T-cell (primary cell): Measurements from ENCODE around the gene MTIF3. TPM values are rescaled to one million over a fixed set of nuclear protein-coding genes. Genes with fewer than 3 reads are reported as not detected.

Experiments used
- ATAC-seq, 4 experiments: fragments of 200-7000 bp in 3 of 4; fragments of 150-1000 bp in 1 of 4; cut with Tn5 transposase; replicated peaks in 1 of 4; 1 replicate in 3 of 4; 2 replicates in 1 of 4; pipeline ENCODE4 v1.10.0; 2021; ENCODE audit warnings: moderate library complexity in 3 of 4, mild to moderate bottlenecking in 2 of 4, moderate number of reproducible peaks in 1 of 4
- CTCF ChIA-PET, 2 donors: fragments of 300-600 bp; sonication (Branson Sonifier 250); formaldehyde crosslinking; loops; one replicate each; lab custom pipeline; 2022; ENCODE audit warnings: antibody characterized with exemption in 2 of 2; lab: Charles Lee
- POLR2A ChIA-PET, 2 donors: fragments of 300-600 bp; sonication (Branson Sonifier 250); formaldehyde crosslinking; loops; one replicate each; lab custom pipeline; 2022; ENCODE audit warnings: antibody characterized with exemption in 2 of 2; lab: Charles Lee
- DNase-seq, 35 experiments: peaks; one replicate each; pipeline versions ENCODE4 v3.0.0 to v3.0.0-alpha.2; 2013 to 2023
- H3K27ac ChIP-seq: one replicate; pipeline ENCODE4 v1.5.1; 2013; ENCODE audit warnings: low read length
- H3K27me3 ChIP-seq, 2 experiments: replicated peaks in 1 of 2; 1 replicate in 1 of 2; 2 replicates in 1 of 2; pipeline versions ENCODE4 v1.6.1 to v1.7.0; 2013; ENCODE audit warnings: low read length in 1 of 2, mixed read lengths in 1 of 2; ENCODE audit not compliant: control insufficient read depth in 2 of 2, insufficient read depth in 2 of 2; ENCODE audit errors: extremely low read depth in 1 of 2
- H3K36me3 ChIP-seq, 2 donors: 1 replicate in 1 of 2; 2 replicates in 1 of 2; pipeline versions ENCODE4 v1.6.1 to v1.7.0; 2013; ENCODE audit warnings: low read length in 1 of 2; ENCODE audit not compliant: control insufficient read depth in 2 of 2, insufficient read depth in 1 of 2; ENCODE audit errors: extremely low read depth in 1 of 2
- H3K4me1 ChIP-seq, 2 experiments: 1 replicate in 1 of 2; 2 replicates in 1 of 2; pipeline versions ENCODE4 v1.6.1 to v1.7.0; 2013; ENCODE audit warnings: low read length in 2 of 2, mixed read lengths in 1 of 2; ENCODE audit not compliant: insufficient read depth in 2 of 2, control insufficient read depth in 1 of 2; ENCODE audit errors: extremely low read depth in 1 of 2
- H3K4me3 ChIP-seq, 2 donors: 1 replicate in 1 of 2; 2 replicates in 1 of 2; pipeline versions ENCODE4 v1.5.1 to v1.7.0; 2013; ENCODE audit warnings: mild to moderate bottlenecking in 2 of 2, low read length in 1 of 2, moderate library complexity in 1 of 2; ENCODE audit not compliant: control insufficient read depth in 1 of 2; ENCODE audit errors: extremely low read depth in 1 of 2
- H3K9me3 ChIP-seq: 2 replicates; pipeline ENCODE4 v1.7.0; 2013
- H3K27ac Mint-ChIP-seq, 2 donors: one replicate each; pipeline ENCODE4 v1.8.0; 2020 to 2021; ENCODE audit warnings: mild to moderate bottlenecking in 2 of 2, mixed read lengths in 2 of 2
- H3K27me3 Mint-ChIP-seq, 2 donors: one replicate each; pipeline ENCODE4 v1.8.0; 2021 to 2022; ENCODE audit warnings: mixed read lengths in 2 of 2
- H3K36me3 Mint-ChIP-seq: one replicate; pipeline ENCODE4 v1.8.0; 2021; ENCODE audit warnings: mixed read lengths
- H3K4me1 Mint-ChIP-seq, 3 donors: one replicate each; pipeline ENCODE4 v1.8.0; 2020 to 2022; ENCODE audit warnings: mixed read lengths in 3 of 3, mild to moderate bottlenecking in 1 of 3
- H3K4me3 Mint-ChIP-seq, 3 donors: one replicate each; pipeline ENCODE4 v1.8.0; 2020 to 2022; ENCODE audit warnings: mild to moderate bottlenecking in 3 of 3, mixed read lengths in 3 of 3, moderate library complexity in 3 of 3
- H3K9me3 Mint-ChIP-seq, 3 donors: one replicate each; pipeline ENCODE4 v1.8.0; 2020 to 2022; ENCODE audit warnings: mixed read lengths in 3 of 3
- WGBS: methylation state at CpG from one replicate; pipeline ENCODE4 v1.1.5; 2013; ENCODE audit warnings: missing lambda C conversion rate; ENCODE audit not compliant: insufficient coverage; 5-methylcytosine and 5-hydroxymethylcytosine counted together
- total RNA-seq, 35 experiments: library from RNA in 6 of 35; stranded (reverse) in 6 of 35; fragments of 120-200 nt in 1 of 35; gene quantifications; one replicate each; pipeline versions ENCODE4 v1.2.1 to v1.2.4 and lab custom pipeline; 2013 to 2026

The MTIF3 gene
- total RNA-seq, 5 donors from 2014 or later (not counting 1 experiment from before 2014, with no cell fraction given): 45.4 to 74.1 (median 61.4) TPM

DNA sequence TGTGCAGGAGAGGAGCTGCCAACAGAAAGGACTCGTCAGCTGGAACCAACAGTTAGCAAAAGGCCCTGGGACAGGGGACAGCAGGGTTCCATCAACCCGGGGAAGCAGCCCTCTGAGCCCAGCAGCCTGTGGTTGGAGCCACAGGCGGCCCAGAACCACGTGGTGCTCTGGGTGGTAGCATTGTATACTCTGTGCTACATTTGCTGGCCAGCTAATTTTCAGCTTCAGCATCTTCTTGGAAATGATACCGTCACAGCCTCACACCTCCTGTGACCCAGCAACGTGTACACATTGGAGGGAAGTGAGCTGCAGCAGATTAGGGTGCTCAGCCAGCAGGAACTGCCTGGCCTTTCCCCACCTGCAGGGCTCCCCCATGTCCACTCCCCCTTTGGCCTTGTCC, 13.1 kb upstream of the MTIF3 start:
- no peaks in the 10 kb centered on the region for H3K36me3 Mint-ChIP-seq
- Histone ChIP-seq H3K27ac (no peak overlapping the region), H3K36me3 (no peaks in the 10 kb centered on the region), H3K27me3 (peaks cover 0 to 5% of the 10 kb centered on the region in 2 experiments), H3K9me3 (no peaks in the 10 kb centered on the region), H3K4me3 (no peak overlapping the region), H3K4me1 (no peaks in the 10 kb centered on the region)
- H3K9me3 Mint-ChIP-seq: no peaks in the 10 kb centered on the region
- H3K27ac Mint-ChIP-seq: no peak overlapping the region
- WGBS: 44% methylated on average over 6 of the region's 6 CpGs
- no peaks in the 10 kb centered on the region for H3K27me3 Mint-ChIP-seq
- POLR2A ChIA-PET: no interaction called here
- CTCF ChIA-PET: no interaction called here
- peaks cover 4 to 7% (median 5%) of the 10 kb centered on the region in 3 donors for H3K4me1 Mint-ChIP-seq
- ATAC-seq (no peak), DNase-seq (no peak)
- H3K4me3 Mint-ChIP-seq: no peak overlapping the region

DNA sequence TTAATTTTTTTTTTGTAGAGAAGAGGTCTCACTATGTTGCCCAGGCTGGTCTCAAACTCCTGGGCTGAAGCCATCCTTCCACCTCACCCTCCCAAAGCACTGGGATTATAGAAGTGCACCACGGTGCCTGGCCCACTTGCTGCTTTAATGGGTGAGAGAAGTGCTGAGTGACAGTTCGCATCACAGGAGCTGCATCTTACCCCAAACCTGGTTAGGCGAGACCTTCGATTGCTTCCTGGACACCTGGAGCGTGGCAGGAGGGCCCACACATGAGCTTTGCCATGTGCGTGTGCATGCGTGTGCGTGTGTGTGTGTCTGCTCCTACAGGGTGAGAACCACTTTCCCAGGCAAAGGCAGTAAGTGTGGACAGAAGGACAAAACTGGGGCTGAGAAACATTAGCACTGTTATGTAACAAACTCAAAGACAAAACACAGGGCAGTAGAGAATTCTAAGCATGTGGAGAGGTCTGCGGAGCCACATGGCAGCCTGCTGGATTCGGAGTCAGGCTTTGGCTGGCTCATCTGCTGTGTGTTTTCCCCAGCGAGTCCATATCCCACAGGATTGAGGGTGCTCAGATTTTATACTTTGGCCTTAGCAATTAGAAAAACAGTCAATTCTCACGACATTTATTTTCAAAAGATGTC, 11.7 kb upstream of the MTIF3 start:
- no peaks in the 10 kb centered on the region for H3K36me3 Mint-ChIP-seq
- ChIA-PET CTCF (no interaction called here), POLR2A (interaction anchor here in 1 of 2 donors (0.5 kb wide), 1 partner anchor 338 kb away, joined by 3 read pairs; no protein-coding TSS in a partner anchor)
- no peak overlapping the region for H3K27ac Mint-ChIP-seq
- H3K9me3 Mint-ChIP-seq: no peaks in the 10 kb centered on the region
- no peak overlapping the region for H3K4me3 ChIP-seq
- H3K9me3 ChIP-seq: no peaks in the 10 kb centered on the region
- DNase-seq: no peak
- no peaks in the 10 kb centered on the region for H3K4me1 ChIP-seq
- H3K27ac ChIP-seq: no peak overlapping the region
- WGBS: 82% methylated on average over 6 of the region's 12 CpGs
- no peak for ATAC-seq
- no peak overlapping the region for H3K4me3 Mint-ChIP-seq
- H3K36me3 ChIP-seq: no peaks in the 10 kb centered on the region
- H3K27me3 ChIP-seq: peaks cover 0 to 5% of the 10 kb centered on the region in 2 experiments
- no peaks in the 10 kb centered on the region for H3K27me3 Mint-ChIP-seq
- H3K4me1 Mint-ChIP-seq: peaks cover 5 to 7% (median 6%) of the 10 kb centered on the region in 3 donors

DNA sequence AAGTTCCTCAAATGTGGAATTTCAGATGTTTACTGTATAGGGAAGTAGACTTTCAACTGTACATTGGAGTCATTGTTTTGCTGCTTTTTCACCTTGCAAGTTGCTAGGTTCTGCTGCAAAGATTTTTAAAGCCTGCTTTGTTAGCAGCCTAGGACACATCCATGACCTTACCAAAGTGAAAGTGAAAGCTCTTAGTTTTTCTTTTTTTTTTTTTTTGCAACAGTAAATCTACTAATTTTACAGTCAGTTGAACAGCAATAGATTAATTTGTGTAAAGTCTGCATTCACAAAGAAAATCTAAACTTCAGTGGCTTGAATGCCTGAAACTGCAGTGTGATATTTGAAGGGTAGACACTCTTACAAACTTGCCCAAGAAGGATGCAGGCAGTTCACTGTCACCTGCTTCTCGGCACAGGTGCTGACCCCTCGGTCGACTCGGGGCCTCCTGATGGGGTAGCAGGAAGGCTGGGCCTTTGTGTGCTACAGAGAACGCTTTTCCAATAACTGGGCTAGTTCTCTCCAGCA, 5.0 kb upstream of the MTIF3 start:
- POLR2A ChIA-PET: interaction anchor here (0.5 to 1.3 kb wide), 6 partner anchors 8 to 288 kb away, joined by 3 to 8 read pairs (median 5); partner anchors contain the start of gene GTF3A (in 1 of the 2)
- Histone ChIP-seq H3K4me3 (peak overlapping the region; percentile 40 to 60), H3K9me3 (no peaks in the 10 kb centered on the region), H3K27me3 (no peaks in the 10 kb centered on the region), H3K36me3 (no peaks in the 10 kb centered on the region), H3K27ac (peak overlapping the region; percentile 79), H3K4me1 (peaks cover 18 to 19% of the 10 kb centered on the region in 2 experiments)
- peak overlapping the region; percentile 99 to 100 for H3K27ac Mint-ChIP-seq
- DNase-seq (peak in 3 of 35 experiments; percentile 16 to 42 (median 20)), ATAC-seq (peak in 1 of 4 experiments; percentile 17)
- peak overlapping the region; percentile 83 to 93 (median 88) for H3K4me3 Mint-ChIP-seq
- no peaks in the 10 kb centered on the region for H3K9me3 Mint-ChIP-seq
- no peaks in the 10 kb centered on the region for H3K27me3 Mint-ChIP-seq
- CTCF ChIA-PET: interaction anchor here (0.6 to 2.7 kb wide), 10 partner anchors 10 to 371 kb away, joined by 3 to 17 read pairs (median 3); no protein-coding TSS in a partner anchor
- WGBS: 0% methylated on average over 4 of the region's 5 CpGs
- no peaks in the 10 kb centered on the region for H3K36me3 Mint-ChIP-seq
- H3K4me1 Mint-ChIP-seq: peaks cover 23 to 38% (median 28%) of the 10 kb centered on the region in 3 donors

DNA sequence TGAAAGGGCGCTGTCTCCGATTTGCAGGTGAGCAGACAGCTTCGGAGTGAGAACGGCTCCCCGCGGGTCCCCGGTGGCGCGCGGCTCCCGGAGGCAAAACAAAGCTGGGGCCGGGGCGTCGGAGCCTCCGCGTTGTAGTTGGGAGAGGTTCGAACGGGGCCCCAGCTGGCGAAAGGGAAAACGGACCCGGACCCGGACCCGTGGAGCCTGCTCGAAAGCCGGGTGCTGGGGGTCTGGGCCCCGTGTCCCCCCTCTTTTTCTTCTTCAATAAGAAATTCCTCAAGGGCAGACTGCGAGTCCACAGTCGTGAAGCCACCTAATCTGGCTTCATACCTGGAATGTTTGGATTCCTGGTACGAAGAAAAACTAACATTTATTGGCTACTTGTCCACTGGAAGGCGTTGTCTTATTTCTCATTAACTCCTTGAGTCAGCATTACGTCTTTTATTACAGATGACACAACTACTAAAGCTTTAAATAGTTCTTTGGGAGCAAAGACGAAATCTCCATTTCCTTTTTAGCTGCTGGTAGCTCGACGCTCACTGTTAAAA, 632 bp upstream of the MTIF3 start:
- Mint-ChIP-seq H3K4me1 (peaks cover 62 to 68% (median 62%) of the 10 kb centered on the region in 3 donors), H3K27me3 (no peaks in the 10 kb centered on the region), H3K9me3 (no peaks in the 10 kb centered on the region), H3K36me3 (peaks cover 7% of the 10 kb centered on the region), H3K4me3 (peak overlapping the region; percentile 89 to 95 (median 94)), H3K27ac (peak overlapping the region; percentile 98 to 99)
- no peaks in the 10 kb centered on the region for H3K9me3 ChIP-seq
- no peaks in the 10 kb centered on the region for H3K27me3 ChIP-seq
- ATAC-seq: peak in 3 of 4 experiments; percentile 2 to 5 (median 3)
- H3K27ac ChIP-seq: peak overlapping the region; percentile 97
- peak in 13 of 35 experiments; percentile 8 to 44 (median 25) for DNase-seq
- peak overlapping the region; percentile 95 to 97 for H3K4me3 ChIP-seq
- CTCF ChIA-PET: interaction anchor here (0.5 to 2.8 kb wide), 4 partner anchors 22 to 57 kb away, joined by 4 to 29 read pairs (median 7); partner anchors contain the start of gene GTF3A (in 1 of the 2)
- 0% methylated on average over 22 of the region's 34 CpGs for WGBS
- H3K4me1 ChIP-seq: peaks cover 36 to 44% of the 10 kb centered on the region in 2 experiments
- POLR2A ChIA-PET: interaction anchor here in 1 of 2 donors (0.6 to 2.1 kb wide), 3 partner anchors 19 to 215 kb away, joined by 4 to 11 read pairs (median 5); no protein-coding TSS in a partner anchor
- H3K36me3 ChIP-seq: no peaks in the 10 kb centered on the region

DNA sequence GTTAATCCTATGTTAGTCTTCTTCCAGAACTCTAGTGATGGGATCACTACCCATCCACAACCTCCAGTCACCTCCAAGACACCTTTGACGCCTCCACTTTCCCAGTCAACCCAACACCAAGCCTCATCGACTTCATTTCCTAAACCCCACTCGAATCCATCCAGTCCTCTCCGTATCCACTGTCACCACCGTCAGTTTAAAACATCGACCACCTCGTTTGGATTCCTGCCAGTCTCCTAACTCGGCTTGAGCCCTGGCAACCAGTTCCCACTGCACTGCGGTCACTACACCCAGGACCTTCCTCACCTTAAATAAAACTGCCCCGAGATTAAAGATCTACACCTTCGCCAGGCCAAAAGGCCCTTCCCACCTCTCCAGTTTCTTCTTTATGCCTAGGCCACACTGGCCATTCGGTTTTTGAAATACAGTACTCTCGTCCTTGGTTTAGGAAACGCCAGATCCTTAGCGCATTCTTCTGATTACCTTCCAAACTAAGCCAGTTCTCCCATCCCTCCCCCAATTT, 1.2 kb downstream of the MTIF3 start:
- peak overlapping the region; percentile 95 to 97 for H3K4me3 ChIP-seq
- H3K4me1 Mint-ChIP-seq: peaks cover 64 to 68% (median 67%) of the 10 kb centered on the region in 3 donors

More for the DNA sequence above, 1.2 kb downstream of the MTIF3 start:
- Mint-ChIP-seq H3K9me3 (no peaks in the 10 kb centered on the region), H3K4me3 (peak overlapping the region; percentile 89 to 95 (median 94)), H3K27me3 (no peaks in the 10 kb centered on the region), H3K36me3 (peaks cover 14% of the 10 kb centered on the region), H3K27ac (peak overlapping the region; percentile 98 to 99)
- Histone ChIP-seq H3K9me3 (no peaks in the 10 kb centered on the region), H3K27ac (peak overlapping the region; percentile 97), H3K36me3 (no peaks in the 10 kb centered on the region), H3K4me1 (peaks cover 30 to 50% of the 10 kb centered on the region in 2 experiments), H3K27me3 (no peaks in the 10 kb centered on the region)
- WGBS: 60% methylated on average over 14 of the region's 15 CpGs
- POLR2A ChIA-PET: interaction anchor here (0.6 to 1.6 kb wide), 4 partner anchors 11 to 23 kb away, joined by 3 to 7 read pairs (median 4); no protein-coding TSS in a partner anchor
- ATAC-seq (no peak), DNase-seq (no peak)
- CTCF ChIA-PET: interaction anchor here (0.6 to 2.8 kb wide), 8 partner anchors 16 to 109 kb away, joined by 3 to 29 read pairs (median 6); partner anchors contain the start of gene GTF3A (in 1 of the 2)
